ENCODE measurements around the gene SPSB2.
"Not testable (repeated sequence)": the region's sequence is repeated elsewhere in the genome, so short reads cannot be mapped to it uniquely, and the experiment has no call there.

Gene SPSB2

GRCh38 chr12:6869049-6870021 lies 3.8 kb downstream of the SPSB2 start:
- peak; percentile 90 for DNase-seq

- no peak for DNase-seq
Observed at GRCh38 chr12:6868211-6869048, 4.7 kb downstream of the SPSB2 start.

DNA sequence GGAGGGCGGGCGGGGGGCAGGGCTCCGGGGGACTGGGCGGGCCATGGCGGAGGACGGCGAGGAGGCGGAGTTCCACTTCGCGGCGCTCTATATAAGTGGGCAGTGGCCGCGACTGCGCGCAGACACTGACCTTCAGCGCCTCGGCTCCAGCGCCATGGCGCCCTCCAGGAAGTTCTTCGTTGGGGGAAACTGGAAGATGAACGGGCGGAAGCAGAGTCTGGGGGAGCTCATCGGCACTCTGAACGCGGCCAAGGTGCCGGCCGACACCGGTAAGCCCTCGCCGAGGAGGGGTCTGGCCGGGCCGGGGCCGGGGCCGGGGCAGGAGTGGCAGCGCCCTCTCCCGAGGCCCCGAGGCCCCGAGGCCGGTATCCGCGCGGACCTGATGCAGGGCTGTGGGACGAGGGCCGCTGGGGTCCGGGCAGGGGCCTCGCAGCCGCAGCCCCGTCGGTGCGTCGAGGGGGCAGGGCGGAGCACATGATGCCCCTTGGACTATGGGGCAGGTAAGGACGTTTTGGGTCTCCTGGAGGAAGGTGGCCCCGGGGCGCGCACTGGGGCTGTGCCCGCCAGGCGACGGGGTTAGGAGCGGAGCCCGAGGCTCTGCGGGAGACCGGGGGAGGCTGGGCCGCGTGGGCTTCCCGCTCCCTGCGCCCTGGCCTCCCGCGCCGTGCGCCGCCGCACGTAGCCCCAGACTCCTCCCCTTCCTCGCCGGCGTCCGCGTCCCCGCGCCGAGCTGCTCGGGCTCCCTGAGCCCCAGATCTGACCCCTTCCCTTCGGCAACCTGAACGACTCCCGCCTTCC lies 5.5 kb downstream of the SPSB2 start, which contains the start of gene TPI1:
Gene TPI1 (plus strand): TSS at position 119 of the 798 bp plus-strand sequence. CDS start 36 bp downstream, at position 155.
- DNase-seq: peak; percentile 89

- no peak for DNase-seq
Observed at GRCh38 chr12:6866920-6867412, 6.1 kb downstream of the SPSB2 start.

- DNase-seq: no peak
Observed at GRCh38 chr12:6866163-6866919, 6.8 kb downstream of the SPSB2 start.

DNA sequence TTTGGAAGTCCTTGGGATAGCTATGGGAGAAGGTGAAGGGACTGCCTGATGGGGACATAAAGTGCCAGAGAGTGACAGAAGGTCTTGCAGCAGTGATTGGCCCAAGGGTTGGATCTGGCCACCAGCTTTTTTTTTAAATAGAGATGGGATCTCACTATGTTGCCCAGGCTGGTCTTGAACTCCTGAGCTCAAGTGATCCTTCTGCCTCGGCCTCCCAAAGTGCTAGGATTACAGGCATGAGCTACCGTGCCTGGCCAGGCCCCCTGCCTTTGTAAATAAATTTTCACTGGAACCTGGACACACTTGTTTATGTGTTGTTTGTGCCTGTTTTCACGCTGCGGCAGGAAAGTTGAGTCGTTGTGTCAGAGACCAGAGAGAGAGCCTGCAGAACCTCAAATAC lies 7.8 kb downstream of the SPSB2 start:
- DNase-seq: not testable (repeated sequence)

GRCh38 chr12:6863586-6864321 lies 9.3 kb downstream of the SPSB2 start:
- DNase-seq: no peak

DNA sequence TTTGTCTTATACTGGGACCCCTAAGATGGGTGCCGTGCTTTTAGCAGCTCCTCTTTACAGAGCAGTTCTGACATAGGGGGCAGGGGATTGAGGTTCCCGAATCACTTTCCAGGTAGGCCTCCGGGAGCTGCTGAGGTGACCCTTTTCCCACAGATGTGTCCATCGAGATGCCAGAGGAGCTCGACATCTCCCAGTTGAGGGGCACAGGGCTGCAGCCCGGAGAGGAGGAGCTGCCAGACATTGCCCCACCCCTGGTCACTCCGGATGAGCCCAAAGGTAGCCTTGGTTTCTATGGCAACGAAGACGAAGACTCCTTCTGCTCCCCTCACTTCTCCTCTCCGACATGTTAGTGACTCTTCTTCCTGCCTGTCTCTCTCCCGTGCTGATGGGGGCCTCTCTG lies 10.1 kb downstream of the SPSB2 start:
- DNase-seq: no peak

GRCh38 chr12:6861391-6861790 lies 11.7 kb downstream of the SPSB2 start:
- DNase-seq: no peak

DNA sequence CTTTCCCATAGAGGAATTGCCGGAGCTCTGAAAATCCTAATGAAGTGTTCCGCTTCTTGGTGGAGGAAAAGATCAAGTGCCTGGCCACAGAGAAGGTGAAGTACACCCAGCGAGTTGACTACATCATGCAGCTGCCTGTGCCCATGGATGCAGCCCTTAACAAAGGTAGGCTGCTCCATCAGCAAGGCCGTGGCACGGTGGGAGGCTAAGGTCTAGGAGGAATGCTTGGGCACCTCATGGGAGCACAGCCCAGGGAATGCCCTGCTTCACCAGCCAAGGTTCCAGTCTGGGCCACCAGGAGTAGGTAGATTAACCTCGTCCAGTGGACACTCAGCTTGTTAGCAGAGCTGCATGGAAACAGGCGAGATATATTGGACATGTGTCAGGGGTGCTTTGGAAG lies 12.2 kb downstream of the SPSB2 start:
- no peak for DNase-seq

DNA sequence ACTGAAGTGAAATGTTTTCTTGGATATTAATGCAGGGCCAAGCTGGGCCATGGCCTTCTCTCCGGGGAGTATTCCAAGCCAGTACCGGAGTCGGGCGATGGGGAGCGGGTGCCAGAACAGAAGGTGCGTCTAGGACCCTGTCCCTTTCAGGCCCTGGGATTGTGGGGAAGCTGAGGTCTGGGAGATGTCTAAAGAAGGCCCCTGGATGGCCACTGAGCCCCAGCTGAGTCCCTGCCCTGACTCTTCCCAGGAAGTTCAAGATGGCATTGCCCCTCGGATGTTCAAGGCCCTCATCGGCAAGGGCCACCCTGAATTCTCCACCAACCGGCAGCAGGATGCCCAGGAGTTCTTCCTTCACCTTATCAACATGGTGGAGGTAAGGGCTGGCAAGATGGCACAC lies 13.0 kb downstream of the SPSB2 start:
- DNase-seq: no peak

DNA sequence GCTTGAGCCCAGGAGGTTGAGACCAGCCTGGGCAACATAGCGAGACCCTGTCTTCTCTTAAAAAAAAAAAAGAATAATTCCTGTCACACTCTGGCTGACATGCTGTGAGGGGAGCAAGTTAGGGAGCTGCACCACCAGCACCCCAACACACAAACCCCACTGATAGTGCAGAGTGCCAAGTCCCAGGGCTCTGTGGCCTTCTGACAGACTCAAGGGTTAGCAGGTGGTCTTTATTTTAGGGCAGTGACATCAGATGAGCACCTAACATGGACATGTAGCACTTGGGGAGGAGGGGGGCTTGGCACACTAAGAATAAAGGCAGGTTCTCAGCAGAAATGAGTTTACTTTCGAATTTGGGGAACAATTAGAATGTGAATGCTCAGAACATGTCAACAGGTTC lies 14.3 kb downstream of the SPSB2 start:
- no peak for DNase-seq

- DNase-seq: no peak
Observed at GRCh38 chr12:6855322-6855721, 17.8 kb downstream of the SPSB2 start.

- DNase-seq: no peak
Observed at GRCh38 chr12:6854036-6854435, 19.1 kb downstream of the SPSB2 start.

DNA sequence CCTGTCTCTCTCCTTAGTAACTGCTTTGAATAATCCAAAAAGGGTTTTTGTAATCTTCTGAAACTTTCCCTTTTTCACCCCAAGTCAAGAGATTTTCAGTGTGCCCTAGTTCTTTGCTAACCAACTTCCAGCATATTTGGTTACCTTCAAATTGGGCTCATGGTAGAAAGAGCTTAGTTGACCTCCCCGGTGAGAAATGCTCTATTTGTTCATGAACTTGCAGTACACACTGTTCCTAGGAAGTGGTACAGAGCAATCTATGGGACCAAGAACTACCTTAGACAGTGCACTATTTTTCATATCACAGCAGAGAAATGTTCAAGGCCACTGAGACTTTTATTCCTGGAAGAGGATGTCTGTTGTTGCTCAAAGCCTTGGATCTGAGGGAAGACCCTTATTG lies 19.5 kb downstream of the SPSB2 start:
- no peak for DNase-seq

DNA sequence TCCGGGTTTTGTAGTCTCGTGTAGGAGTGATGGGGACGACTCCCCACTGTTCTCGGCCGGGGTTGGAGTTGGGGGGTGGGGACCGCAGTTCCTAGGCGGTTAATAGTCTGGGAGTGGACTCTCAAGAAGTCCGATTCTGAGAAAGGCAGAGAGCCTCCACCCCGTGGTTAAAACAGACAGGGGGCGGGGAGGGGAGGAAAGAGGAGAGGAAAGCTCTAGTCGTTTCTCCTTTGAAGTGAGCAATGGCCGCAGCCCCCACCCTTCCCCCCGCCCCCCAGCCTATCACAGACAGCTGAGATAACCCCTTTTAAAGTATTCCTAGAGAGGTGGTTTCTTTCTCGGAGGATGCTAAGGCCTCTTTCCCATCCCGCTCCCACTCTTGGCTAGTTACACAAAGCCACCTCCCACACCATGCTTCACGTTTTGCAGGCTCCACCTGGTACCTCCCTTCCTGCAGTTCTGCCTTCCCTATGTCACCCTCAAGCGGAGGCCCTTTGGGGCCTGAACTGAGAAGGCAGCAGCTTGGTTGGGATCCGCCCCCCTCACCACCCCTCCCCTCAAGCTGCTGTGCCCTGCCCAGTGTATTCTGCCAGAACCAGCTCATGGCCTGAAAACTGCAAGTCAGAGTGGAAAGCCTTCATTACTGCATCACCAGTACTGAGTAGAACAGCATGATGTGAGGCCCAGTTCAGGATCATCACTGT lies 20.3 kb downstream of the SPSB2 start:
- DNase-seq: peak; percentile 67

DNA sequence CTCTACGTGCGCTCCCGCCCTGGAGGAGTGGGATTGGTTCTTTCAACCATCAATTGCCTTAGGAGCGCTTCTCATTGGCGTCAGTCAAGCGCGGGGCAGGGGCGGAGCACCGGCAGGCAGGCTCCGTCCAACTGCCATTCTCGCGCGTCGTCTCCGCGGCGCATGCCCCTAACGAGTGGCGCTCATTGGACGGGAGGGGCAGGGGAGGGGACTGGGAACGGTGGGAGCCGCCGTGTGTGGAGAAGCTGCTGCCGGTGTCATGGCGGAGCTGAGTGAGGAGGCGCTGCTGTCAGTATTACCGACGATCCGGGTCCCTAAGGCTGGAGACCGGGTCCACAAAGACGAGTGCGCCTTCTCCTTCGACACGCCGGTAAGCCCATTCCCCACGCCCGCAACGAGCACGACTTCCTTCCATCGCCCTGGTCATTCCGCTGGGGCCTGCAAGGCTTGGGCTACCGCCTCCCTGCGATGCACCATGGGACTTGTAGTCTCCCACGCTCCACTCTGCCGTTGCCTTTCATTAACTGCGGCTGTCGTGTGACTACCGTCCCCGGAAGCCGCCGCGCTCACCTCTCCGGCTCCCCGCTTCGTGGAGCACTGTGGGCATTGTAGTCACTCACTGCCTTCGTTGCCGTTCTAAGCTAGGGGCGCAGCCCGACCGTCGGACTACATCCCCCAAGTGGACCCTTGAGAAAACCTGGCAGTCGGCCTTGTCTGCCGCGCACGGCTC lies 21.0 kb downstream of the SPSB2 start, which contains the start of gene USP5:
Gene USP5 (plus strand): TSS at position 230 of the 730 bp plus-strand sequence. CDS start 30 bp downstream, at position 260.
- DNase-seq: peak; percentile 99

DNA sequence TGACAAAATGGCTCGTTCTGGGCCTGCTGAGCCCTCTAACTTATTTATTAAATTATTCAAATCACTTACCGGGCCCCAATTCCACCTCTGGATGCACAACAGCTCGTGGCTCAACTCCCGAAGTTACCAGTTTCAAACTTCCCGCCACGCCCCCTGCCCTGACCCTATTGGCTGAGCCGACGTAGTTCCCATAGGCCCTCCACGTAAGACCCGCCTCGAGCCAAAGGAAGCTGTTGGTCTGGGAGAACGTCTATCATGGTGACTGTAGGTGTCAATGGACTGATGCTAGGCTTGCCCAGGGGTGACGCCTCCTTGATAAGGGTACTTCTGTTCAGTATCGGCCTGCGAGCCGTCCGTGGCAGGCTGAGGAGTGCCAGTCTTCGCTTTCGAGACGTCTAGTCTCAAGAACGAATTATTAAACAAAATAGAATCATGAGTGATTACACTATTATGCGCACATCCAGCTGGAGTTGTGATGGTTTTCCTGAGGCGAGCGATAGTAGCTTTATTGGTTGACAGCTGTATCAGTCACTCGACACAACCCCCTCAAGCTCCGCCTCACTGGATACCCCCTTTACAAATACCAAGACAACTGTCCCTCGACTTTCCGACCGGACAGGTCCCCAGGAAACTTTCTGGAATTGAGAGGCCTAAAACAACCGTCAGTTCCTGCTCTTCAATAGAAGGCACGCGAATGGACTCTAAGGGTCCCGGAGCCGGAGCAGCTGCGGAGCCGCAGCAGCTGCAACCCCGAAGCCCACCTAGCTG lies 21.8 kb downstream of the SPSB2 start, which contains the start of gene CDCA3:
Gene CDCA3 (minus strand): TSS at position 134 of the 768 bp plus-strand sequence. CDS start 334 bp downstream, outside the sequence.
- DNase-seq: peak; percentile 95

DNA sequence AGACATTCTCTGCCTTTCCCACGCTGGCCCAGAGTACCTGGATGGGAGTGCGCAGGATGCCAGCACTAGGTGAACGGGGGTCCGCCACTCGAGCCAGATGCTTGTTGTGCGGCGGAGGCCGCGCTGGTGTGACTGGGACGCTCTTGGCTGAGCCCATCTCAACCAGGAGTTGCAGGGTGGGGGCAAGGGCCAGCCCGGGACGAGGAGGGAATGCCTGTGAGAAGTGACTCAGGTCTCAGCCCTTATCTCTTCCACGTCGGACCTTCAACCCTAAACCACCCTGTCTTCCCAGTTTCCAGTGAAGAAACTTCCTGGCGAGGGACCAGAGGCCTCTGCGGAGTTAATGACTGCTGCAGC lies 22.3 kb downstream of the SPSB2 start:
- DNase-seq: no peak

Measured in CD4-positive, alpha-beta T cell treated with Interleukin-12 subunit alpha and Interleukin-12 subunit beta, for 1 hour (primary cell).